OCI-LY3 (cell line): ENCODE results near the gene PPP1R9A.

Experiments
- EZH2phosphoT487 ChIP-seq: fragments of 200-600 bp; shearing (Covaris generic); IDR thresholded peaks from 2 replicates; pipeline ENCODE4 v1.6.1; 2018; ENCODE audit warnings: antibody characterized with exemption, mixed run types, low read depth
- TF ChIP-seq, protein P1 (sequence below): fragments of 200-600, 300-600 bp; sonication (generic); IDR thresholded peaks from 2 replicates; pipeline ENCODE4 v1.5.1; 2014; ENCODE audit warnings: antibody characterized with exemption, low read length, low read depth

DNA sequence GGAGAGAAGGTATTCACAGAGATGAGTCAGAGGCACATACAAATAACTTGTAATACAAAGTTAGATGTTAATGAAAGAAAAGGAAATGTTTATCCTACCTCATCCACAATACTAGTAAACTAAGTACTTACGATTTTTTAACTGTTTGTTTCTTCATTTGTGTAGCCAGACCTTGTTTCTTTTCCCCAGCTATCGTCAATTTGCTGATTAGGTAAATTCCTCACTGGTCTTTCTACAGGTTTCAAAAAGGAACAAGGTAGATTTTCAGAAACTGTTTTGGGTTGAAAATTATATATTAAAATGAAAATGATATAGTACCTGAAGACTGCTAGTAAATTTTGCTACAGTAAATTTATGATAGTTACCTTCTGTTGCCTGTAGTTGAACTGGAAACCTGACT is 360.4 kb downstream of the PPP1R9A start:
- TF ChIP-seq, protein P1, sequence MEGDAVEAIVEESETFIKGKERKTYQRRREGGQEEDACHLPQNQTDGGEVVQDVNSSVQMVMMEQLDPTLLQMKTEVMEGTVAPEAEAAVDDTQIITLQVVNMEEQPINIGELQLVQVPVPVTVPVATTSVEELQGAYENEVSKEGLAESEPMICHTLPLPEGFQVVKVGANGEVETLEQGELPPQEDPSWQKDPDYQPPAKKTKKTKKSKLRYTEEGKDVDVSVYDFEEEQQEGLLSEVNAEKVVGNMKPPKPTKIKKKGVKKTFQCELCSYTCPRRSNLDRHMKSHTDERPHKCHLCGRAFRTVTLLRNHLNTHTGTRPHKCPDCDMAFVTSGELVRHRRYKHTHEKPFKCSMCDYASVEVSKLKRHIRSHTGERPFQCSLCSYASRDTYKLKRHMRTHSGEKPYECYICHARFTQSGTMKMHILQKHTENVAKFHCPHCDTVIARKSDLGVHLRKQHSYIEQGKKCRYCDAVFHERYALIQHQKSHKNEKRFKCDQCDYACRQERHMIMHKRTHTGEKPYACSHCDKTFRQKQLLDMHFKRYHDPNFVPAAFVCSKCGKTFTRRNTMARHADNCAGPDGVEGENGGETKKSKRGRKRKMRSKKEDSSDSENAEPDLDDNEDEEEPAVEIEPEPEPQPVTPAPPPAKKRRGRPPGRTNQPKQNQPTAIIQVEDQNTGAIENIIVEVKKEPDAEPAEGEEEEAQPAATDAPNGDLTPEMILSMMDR = no peak
- no peak for TF ChIP-seq EZH2phosphoT487
